22Rv1 (cell line): Measurements from ENCODE around the gene TPM3.
"Not testable (repeated sequence)": the region's sequence is repeated elsewhere in the genome, so short reads cannot be mapped to it uniquely, and the experiment has no call there.

Source experiments
- H3K27ac ChIP-seq: fragments of 450-650 bp; 2 replicates; pipeline ENCODE4 v1.5.1; 2017
- ZFX ChIP-seq: fragments of 450-650 bp; IDR thresholded peaks from 2 replicates; pipeline ENCODE4 v1.6.1; 2017; ENCODE audit warnings: antibody characterized with exemption, borderline replicate concordance
- TF ChIP-seq, protein P1 (sequence below): fragments of 450-650 bp; IDR thresholded peaks from 2 replicates; pipeline ENCODE4 v1.5.1; 2017; ENCODE audit warnings: mild to moderate bottlenecking

Gene TPM3

DNA sequence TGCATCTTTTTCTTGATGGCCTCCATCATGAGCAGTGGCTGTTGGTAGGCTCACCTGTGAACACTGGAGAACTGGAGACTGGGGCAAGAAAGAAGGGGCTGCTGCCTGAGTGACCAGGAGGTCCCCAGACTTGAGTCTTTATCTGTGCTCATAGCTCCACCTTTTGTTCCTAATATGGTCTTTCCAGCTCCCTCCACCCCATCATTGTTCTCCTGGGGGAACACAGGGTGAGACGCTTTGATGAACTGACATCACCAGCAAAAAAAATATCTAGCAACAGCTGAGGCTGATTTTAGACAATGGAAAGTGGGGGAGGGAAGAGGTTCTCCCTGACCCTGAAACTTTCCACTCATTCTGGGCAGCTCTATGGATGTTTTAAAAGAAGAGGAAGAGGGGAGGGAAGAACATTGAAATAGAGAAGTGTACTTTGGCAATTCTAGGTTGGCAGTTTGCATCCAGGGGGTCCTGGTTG, at the start of gene TPM3:
TPM3 (minus strand) TSS at position 111 of the 472 bp plus-strand sequence; CDS start at position 29, 82 bp downstream.
- H3K27ac ChIP-seq, result no peak within 1 kb of the TSS
- TF ChIP-seq ZFX, result no peak
- TF ChIP-seq, protein P1, sequence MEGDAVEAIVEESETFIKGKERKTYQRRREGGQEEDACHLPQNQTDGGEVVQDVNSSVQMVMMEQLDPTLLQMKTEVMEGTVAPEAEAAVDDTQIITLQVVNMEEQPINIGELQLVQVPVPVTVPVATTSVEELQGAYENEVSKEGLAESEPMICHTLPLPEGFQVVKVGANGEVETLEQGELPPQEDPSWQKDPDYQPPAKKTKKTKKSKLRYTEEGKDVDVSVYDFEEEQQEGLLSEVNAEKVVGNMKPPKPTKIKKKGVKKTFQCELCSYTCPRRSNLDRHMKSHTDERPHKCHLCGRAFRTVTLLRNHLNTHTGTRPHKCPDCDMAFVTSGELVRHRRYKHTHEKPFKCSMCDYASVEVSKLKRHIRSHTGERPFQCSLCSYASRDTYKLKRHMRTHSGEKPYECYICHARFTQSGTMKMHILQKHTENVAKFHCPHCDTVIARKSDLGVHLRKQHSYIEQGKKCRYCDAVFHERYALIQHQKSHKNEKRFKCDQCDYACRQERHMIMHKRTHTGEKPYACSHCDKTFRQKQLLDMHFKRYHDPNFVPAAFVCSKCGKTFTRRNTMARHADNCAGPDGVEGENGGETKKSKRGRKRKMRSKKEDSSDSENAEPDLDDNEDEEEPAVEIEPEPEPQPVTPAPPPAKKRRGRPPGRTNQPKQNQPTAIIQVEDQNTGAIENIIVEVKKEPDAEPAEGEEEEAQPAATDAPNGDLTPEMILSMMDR, result no peak

DNA sequence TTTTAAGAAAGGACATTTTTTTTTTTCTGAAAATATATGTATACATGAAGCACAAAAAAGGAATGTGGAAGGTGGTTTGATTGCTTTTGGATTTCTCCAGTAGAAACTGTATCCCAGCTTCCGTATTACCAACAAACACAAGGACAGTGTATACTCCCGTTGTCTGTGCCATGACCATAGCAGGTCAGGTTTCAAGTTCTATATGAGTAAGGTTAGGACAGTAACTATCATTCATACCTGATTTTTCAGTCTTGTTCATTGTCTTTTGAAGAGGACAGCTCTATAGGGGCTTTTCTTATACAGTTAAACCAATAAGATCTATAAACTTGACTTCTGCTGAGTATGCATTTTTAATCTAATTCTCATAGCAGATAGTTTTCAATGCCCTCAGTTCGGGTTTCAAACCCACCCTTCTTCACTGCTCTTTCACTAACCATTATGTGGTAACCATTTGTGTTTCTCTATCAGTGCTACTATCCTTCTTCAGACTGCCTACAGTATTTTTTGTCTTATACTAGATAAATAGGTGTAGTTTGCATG, 48.5 kb upstream of the TPM3 start:
- TF ChIP-seq, protein P1, result no peak
- TF ChIP-seq ZFX, result no peak
- H3K27ac ChIP-seq, result no peak overlapping the region

DNA sequence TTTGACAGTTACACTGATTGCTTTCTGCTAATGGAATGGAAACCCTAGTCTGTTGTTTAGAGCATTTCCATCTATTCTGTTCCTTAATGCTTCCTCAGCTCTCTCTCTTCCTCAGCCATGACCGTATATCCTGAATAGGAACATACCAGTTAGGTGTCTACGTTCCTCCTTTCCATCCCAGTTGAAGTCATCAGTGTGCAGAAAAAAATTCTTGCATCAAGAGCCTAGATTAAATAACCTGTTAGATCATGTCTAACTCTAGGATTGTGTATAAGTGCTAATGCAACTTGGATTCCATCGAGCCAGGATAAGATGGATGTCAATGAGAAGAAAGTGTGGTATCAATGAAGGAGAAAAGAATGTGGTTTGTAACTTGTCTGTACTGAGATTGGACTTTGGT, 47.6 kb upstream of the TPM3 start:
- no peak for TF ChIP-seq ZFX
- TF ChIP-seq, protein P1, result no peak
- no peak overlapping the region for H3K27ac ChIP-seq

DNA sequence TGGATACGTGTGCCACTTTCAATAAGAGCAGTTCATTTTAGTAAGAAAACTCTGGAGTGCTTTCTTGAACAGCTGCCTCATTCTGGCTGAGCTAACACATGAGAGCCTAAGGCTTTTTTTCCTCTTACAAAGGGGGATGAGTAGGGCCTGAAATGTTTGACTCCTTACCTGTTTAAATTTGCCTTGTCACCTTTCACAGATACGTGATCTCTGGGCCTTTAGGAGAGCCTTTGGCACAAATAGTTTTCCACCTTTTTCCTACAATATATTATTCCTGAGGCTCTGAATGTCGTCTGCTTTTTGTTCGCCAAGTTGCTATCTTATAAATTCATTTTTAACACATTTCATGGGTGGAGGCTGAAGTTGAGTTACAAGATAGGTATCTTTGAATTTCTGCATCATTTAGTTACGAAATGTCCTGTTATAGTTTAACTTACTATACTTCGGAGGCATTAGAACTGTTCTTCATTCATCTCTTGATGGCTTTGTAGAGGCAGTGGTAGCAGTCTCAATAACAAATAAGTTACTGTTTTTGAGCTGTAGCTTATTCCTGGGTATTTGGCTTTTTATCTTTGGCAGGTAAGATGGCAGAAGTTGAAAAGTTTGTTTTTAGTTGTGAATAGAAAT, 46.1 kb upstream of the TPM3 start:
- TF ChIP-seq, protein P1, result no peak
- no peak for TF ChIP-seq ZFX
- H3K27ac ChIP-seq, result no peak overlapping the region

GRCh38 chr1:154237435-154237834, 45.5 kb upstream of the TPM3 start:
- H3K27ac ChIP-seq, result no peak overlapping the region
- TF ChIP-seq ZFX, result no peak
- TF ChIP-seq, protein P1, result no peak

DNA sequence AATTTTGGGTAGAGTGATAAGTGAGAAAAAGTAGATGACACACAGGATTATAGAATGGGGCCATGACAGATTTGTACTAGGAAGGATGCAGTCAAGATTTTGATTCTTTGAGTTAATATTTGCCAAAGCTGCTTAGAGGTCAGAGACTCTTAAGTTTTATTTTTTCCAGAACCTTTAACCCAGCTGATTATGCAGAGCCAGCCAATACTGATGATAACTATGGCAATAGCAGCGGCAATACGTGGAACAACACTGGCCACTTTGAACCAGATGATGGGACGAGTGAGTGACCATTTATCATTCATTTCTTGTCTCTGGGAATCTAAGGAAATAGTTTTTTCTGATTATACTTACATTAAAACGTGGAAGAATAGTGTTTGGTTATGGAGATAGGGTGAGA, 45.0 kb upstream of the TPM3 start:
- H3K27ac ChIP-seq, result no peak overlapping the region
- no peak for TF ChIP-seq ZFX
- TF ChIP-seq, protein P1, result no peak

DNA sequence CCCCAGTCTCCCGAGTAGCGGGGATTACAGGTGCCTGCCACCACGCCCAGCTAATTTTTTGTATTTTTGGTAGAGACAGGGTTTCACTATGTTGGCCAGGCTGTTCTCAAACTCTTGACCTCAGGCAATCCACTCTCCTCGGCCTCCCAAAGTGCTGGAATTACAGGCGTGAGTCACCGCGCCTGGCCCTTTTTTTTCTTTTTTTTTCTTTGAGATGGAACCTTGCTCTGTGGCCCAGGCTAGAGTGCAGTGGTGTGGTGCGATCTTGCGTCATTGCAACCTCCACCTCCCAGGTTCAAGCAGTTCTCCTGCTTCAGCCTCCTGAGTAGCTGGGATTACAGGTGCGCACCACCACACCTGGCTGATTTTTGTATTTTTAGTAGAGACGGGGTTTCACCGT, 41.2 kb upstream of the TPM3 start:
- H3K27ac ChIP-seq, result not testable (repeated sequence)

- not testable (repeated sequence) for H3K27ac ChIP-seq
Measured at GRCh38 chr1:154231112-154231511, 39.2 kb upstream of the TPM3 start.
